Bronchial epithelial cell (primary cell): ENCODE data around the gene SLC2A9. TPM values are rescaled to one million over a fixed set of nuclear protein-coding genes. Genes with fewer than 3 reads are reported as not detected.

Source experiments
- DNase-seq: peaks from one replicate; pipeline ENCODE4 v3.0.0-alpha.2; 2010; ENCODE audit warnings: low read depth
- FAIRE-seq: peaks from 2 replicates; lab custom pipeline; 2011; peaks lifted over from hg19 to GRCh38; lab: Jason Lieb, UNC
- H3K27me3 ChIP-seq: 2 replicates; pipeline ENCODE4 v1.5.1; 2011; ENCODE audit warnings: low read length; ENCODE audit not compliant: control insufficient read depth, insufficient read depth
- H3K36me3 ChIP-seq: 2 replicates; pipeline ENCODE4 v1.5.1; 2011; ENCODE audit warnings: low read length; ENCODE audit not compliant: control insufficient read depth, insufficient read depth
- H3K4me3 ChIP-seq: 2 replicates; pipeline ENCODE4 v1.5.1; 2011; ENCODE audit warnings: mild to moderate bottlenecking, low read depth, low read length, control low read depth
- CTCF ChIP-seq: IDR thresholded peaks from 2 replicates; pipeline ENCODE4 v1.5.1; 2011; ENCODE audit warnings: mild to moderate bottlenecking, moderate library complexity, low read length, control low read depth, inconsistent platforms; ENCODE audit not compliant: insufficient read depth, severe bottlenecking
- total RNA-seq: library from RNA; depleted of rRNA; stranded (reverse); fragments of >200 nt; gene quantifications from 2 replicates; pipeline ENCODE4 v1.2.1, GENCODE V29; 2014

Gene SLC2A9
- total RNA-seq, 1 donor from 2014 or later = 29.7 TPM

- no peak for FAIRE-seq
- peaks cover 27% of the 10 kb centered on the region for H3K36me3 ChIP-seq
- TF ChIP-seq CTCF = no peak
- DNase-seq = no peak
- H3K27me3 ChIP-seq = no peaks in the 10 kb centered on the region
- H3K4me3 ChIP-seq = no peak overlapping the region
Observed at GRCh38 chr4:9918484-9918883, 102.8 kb downstream of the SLC2A9 start.

GRCh38 chr4:9916937-9917336, 104.4 kb downstream of the SLC2A9 start:
- no peak for FAIRE-seq
- Histone ChIP-seq H3K27me3 (no peaks in the 10 kb centered on the region), H3K36me3 (peaks cover 34% of the 10 kb centered on the region), H3K4me3 (no peak overlapping the region)
- no peak for DNase-seq
- TF ChIP-seq CTCF = no peak

- TF ChIP-seq CTCF = no peak
- no peak for FAIRE-seq
- H3K4me3 ChIP-seq = no peak overlapping the region
- no peak for DNase-seq
- H3K27me3 ChIP-seq = no peaks in the 10 kb centered on the region
- H3K36me3 ChIP-seq = peaks cover 34% of the 10 kb centered on the region
Observed at GRCh38 chr4:9916346-9916745, 105.0 kb downstream of the SLC2A9 start.

- Histone ChIP-seq H3K36me3 (peaks cover 19% of the 10 kb centered on the region), H3K27me3 (no peaks in the 10 kb centered on the region), H3K4me3 (no peak overlapping the region)
- DNase-seq (no peak), FAIRE-seq (no peak)
- TF ChIP-seq CTCF = no peak
Observed at GRCh38 chr4:9913846-9914245, 107.5 kb downstream of the SLC2A9 start.

GRCh38 chr4:9906996-9907395, 114.3 kb downstream of the SLC2A9 start:
- H3K36me3 ChIP-seq = peaks cover 14% of the 10 kb centered on the region
- no peak for DNase-seq

More at GRCh38 chr4:9906996-9907395, 114.3 kb downstream of the SLC2A9 start:
- FAIRE-seq = no peak
- TF ChIP-seq CTCF = no peak
- Histone ChIP-seq H3K27me3 (no peaks in the 10 kb centered on the region), H3K4me3 (no peak overlapping the region)
